SK-MEL-5 (cell line): ENCODE data around the gene IL1R2. TPM values are rescaled to one million over a fixed set of nuclear protein-coding genes. Genes with fewer than 3 reads are reported as not detected.

ENCODE experiments used
- DNase-seq: peaks from one replicate; pipeline ENCODE4 v3.0.0-alpha.2; 2016; ENCODE audit warnings: low read depth, low spot score
- in situ Hi-C: cut with HindIII; loops from 2 replicates; pipeline ENCODE4 v1.10.0; 2016; ENCODE audit warnings: low sequenced_read_pairs, high pct_unique_total_duplicates, low pct_unique_long_range_greater_than_20kb
- total RNA-seq: library from RNA; depleted of rRNA; stranded (reverse); fragments of >200 nt; shearing (Covaris generic); gene quantifications from 2 replicates; pipeline ENCODE4 v1.2.3, GENCODE V29; 2014

Gene IL1R2
- total RNA-seq, 1 experiment from 2014 or later, result 0.26 TPM

DNA sequence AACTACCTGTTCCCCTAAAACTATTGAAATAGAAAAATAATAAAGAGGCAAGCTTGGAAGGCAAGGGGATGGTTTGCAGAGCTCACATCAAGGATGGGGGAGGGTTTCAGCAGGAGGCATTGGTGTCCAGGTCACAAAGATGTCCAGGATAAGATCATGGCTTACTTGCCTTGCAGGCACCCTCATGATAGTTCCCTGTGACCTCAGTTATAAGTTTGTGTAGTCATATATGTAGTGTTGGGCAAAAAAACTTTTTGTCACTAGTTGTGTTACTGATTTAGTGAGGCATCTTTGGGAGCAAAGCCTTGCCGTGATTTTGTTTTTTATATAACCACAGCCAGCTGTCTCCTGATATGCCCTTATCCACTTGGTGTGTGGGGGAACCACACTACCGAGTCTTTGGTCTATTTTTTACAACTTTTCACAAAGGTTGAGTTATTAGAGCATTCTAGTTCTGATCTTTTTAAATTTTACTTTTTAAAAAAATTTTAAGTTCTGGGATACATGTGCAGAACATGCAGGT is 53.3 kb downstream of the IL1R2 start:
- DNase-seq, result no peak
- in situ Hi-C loops, result no loop called here

DNA sequence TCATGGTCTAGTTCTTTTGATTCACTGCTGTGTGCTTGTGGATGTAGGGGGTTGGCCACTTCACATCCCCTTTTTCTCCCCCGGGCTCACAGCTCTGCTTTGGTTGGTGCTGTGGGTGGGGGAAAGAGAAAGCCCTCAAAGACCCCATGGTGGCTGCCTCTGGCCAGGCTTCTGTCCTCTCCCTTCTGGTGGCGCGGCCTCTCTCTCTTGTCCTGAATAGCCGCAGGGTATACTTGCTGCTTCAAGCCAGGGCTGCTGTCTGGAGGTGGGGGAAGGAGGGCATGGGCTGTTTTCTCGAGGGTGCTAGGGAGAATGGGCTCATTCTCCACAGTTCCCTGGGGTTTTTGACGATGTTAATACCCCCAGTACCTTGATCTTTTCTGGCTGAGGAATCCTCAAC is 53.9 kb downstream of the IL1R2 start:
- in situ Hi-C loops, result no loop called here
- DNase-seq, result no peak

- in situ Hi-C loops, result no loop called here
- DNase-seq, result no peak
Observed at GRCh38 chr2:102046135-102046986, 54.6 kb downstream of the IL1R2 start.

- DNase-seq, result no peak
- in situ Hi-C loops, result no loop called here
Observed at GRCh38 chr2:102048465-102048864, 56.7 kb downstream of the IL1R2 start.

GRCh38 chr2:102049756-102050443 is 58.1 kb downstream of the IL1R2 start:
- no peak for DNase-seq
- in situ Hi-C loops, result no loop called here

- in situ Hi-C loops, result no loop called here
- no peak for DNase-seq
Observed at GRCh38 chr2:102050854-102051391, 59.2 kb downstream of the IL1R2 start.

DNA sequence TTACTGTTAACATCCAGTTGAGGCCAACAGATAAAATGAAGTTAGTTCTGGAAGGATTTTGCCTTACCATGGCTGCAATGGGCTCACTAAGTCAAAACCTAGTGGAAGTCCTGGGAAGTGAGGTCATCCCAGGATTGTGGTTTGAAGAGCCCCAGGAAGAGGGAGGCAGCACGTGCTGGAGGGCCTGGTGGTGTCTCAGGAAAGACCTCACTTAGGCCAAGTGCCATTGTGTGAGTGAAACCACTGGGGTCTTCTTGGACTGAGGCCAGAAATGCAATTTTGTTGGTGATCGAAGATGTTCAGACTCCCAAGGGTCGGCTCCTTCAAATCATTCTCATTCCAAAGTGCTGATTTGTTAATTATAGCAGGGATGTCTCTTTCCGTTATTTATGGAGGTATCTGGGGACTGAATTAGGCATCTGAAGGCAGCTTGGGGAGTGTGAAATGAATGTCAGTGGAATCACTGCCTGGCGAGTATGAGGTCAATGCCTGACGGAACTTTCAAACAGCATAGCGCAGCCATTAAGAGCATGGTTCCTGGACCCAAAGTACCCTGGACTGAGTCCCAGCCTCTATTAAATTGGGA is 60.0 kb downstream of the IL1R2 start:
- no peak for DNase-seq

GRCh38 chr2:102052365-102052764 is 60.6 kb downstream of the IL1R2 start:
- in situ Hi-C loops, result no loop called here
- no peak for DNase-seq

More for the DNA sequence above, 60.0 kb downstream of the IL1R2 start:
- in situ Hi-C loops, result no loop called here

DNA sequence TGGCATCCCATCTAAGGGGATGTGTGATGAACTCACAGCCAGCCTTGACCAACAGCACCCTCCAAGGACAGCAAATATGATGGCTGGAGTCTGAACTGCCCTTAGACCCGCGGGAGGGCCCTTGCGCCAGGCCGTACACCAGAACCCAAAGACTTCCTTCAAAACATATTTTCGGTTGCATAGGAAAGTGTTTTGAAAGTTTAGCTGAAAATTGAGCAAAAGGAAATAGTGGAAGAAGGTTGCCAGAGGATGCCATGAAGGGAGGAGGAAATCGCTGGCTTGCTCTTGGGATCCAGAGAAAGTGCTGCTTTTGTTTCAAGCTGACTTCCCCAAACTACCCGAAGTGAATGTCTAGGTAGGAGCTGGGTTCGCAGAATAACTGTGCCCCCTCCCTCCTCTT is 61.3 kb downstream of the IL1R2 start:
- no peak for DNase-seq
- in situ Hi-C loops, result no loop called here

DNA sequence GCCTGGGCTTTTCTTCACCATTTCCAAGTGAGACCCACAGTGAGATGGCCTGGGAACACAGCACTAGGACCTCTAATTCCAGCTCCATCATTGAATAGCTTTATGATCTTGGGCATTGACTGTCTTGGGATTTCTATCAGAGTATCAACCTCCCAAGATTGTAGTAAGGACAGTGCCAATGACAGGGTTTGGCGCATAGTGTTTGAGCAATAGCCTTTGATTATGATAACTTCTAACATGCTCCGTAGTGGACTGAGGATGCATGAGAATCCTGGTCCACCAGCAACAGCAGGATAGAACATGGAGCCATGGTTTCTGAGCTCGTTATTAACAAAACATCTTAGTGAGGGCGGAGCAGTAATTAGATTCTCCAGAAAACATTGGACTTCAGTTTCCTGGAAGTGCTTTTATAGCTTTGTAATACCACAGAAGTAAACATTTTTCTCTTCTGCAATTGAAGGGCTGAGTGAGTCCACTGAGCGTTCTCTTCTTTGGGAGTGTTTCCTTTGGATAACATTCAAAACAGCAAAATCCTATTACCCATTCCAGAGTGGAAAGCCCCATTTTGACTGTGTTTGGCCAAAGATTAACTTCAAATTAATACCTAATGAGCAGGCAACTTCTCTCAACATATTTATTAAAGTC is 63.7 kb downstream of the IL1R2 start:
- in situ Hi-C loops, result no loop called here
- DNase-seq, result no peak

DNA sequence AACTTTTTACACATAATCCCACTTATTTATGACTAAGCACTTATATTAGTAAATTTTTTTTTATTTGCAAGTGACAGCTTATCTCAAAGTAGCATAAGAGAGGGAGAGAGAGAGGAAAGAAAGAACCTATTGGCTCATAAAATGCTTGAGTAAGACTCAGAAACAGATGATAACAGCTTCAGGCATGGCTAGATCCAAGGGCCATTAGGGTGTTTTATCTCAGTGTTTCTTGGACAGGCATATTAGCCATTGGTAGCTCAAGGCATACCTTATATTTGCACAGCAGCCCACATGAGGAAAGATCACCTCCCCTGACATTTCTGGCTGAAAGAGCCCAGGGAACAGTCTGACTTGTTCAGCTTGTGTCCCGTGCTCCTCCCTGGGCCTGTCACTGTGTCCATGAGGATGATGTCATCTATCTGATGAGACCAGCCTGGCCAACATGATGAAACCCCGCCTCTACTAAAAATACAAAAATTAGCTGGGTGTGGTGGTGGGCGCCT is 64.4 kb downstream of the IL1R2 start:
- in situ Hi-C loops, result no loop called here
- no peak for DNase-seq

- in situ Hi-C loops, result no loop called here
- no peak for DNase-seq
Observed at GRCh38 chr2:102057502-102058292, 65.9 kb downstream of the IL1R2 start.

GRCh38 chr2:102058293-102058833 is 66.6 kb downstream of the IL1R2 start:
- in situ Hi-C loops, result no loop called here
- no peak for DNase-seq

DNA sequence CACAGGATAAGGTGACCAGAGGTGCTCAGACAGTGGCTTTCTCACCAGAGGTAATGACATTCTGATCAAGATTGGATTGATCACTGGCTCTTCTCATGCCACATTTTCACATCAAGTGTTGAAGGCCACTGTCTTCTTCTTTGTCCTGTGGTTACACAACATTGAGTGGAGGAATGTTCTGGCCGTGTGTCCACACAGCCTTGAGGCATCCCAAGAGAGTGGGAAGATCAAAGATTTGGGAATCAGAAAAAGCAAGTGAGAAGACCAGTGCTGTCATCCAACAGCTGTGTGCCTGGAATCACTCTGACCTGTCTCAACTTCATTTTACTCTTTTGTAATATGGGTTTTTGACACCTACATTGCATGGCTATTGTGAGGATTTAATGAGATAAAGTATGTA is 67.4 kb downstream of the IL1R2 start:
- DNase-seq, result no peak
- in situ Hi-C loops, result no loop called here

DNA sequence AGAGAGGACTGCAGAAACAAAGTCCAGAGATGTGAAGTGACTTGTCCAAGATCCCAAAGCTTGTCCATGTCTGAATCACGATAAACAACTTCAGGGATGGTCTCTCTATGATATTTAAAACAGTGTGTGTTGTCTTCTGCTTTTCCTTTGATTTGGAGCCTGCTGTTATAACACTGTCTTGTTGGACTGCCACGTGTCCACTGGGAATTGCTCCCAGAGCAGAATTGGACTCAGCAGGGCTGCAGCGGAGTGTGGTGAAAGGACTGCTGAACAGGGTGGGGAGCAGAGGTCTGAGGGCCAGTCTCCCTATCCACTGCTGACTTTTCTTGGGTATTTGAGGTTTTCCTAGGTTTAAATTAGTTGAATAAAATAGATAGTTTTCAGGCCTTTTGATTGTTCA is 68.3 kb downstream of the IL1R2 start:
- DNase-seq, result no peak
- in situ Hi-C loops, result no loop called here

DNA sequence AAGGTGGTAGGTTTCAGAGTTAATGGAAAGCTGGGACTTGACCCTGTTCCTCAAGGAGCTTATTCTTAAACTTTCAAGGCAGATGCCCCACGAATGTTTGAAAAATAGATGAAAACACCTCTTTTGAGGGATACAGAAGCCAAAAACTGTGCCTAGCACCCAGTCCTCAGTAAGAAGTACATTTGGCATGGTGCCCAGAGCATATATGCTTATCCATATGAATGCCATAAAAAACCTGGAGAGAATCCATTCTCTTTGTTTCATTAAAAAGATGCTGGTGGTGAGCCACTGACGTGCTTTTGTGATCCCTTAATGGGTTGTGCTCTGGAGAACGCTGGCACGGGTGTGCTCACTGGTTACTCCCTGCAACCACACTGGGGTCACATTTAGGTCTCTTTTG is 69.0 kb downstream of the IL1R2 start:
- DNase-seq, result no peak
- in situ Hi-C loops, result no loop called here

DNA sequence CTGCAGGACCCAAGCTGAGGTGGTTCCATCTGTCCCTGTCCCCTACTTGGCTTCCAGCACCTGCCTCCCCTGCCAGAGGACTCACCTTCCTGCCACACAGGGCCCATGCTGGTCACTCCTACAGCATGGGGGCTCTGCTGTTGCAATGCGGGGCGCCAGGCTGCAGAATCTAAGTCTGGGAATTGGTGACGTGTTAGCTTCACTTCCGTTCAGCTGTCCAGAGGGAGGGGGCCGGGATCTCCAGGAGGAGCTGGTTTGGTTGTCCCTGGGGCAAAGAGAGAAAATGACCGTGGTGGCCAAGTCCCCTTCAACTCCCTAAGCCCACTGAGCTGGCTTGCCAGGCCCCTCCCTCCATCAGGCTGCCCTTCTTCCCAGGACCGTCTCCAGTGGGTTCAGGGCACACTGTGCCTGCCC is 69.5 kb downstream of the IL1R2 start:
- DNase-seq, result no peak
- in situ Hi-C loops, result no loop called here
